Measurements from ENCODE around the gene ZFAND5.

DNA sequence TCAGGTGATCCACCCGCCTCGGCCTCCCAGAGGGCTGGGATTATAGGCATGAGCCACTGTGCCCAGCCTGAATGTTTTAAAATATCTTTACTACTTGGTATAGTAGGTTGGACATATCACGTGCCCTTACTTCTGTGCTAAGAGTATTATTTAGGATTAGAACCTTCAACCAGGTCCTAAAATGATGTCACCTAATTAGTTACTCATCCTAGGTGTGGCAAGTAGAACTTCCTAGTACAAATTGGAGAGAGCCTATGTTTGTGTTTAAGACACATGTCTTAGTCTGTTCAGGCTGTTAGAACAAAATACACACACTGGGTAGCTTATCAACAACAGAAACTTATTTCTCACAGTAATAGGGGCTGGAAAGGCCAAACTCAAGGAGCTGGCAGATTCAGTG lies 51.5 kb downstream of the ZFAND5 start:
- TF ChIP-seq CREB1 (CRISPR knock-in tag; IDR thresholded peaks at IDR 0.05; ENCODE audit: low read depth) (no peak), EZH2 (IDR thresholded peaks at IDR 0.05; ENCODE audit: low read depth, unreplicated experiment) (no peak), EZH2phosphoT487 (IDR thresholded peaks at IDR 0.05; ENCODE audit: unreplicated experiment) (no peak), POLR2AphosphoS5 (IDR thresholded peaks at IDR 0.05; ENCODE audit: low read depth) (no peak), JUNB (IDR thresholded peaks at IDR 0.05; ENCODE audit: unreplicated experiment) (no peak), ZNF331 (CRISPR knock-in tag; IDR thresholded peaks at IDR 0.05; ENCODE audit: low read depth) (no peak), ZNF114 (CRISPR knock-in tag; IDR thresholded peaks at IDR 0.05) (no peak)
- TF ChIP-seq, protein P1, sequence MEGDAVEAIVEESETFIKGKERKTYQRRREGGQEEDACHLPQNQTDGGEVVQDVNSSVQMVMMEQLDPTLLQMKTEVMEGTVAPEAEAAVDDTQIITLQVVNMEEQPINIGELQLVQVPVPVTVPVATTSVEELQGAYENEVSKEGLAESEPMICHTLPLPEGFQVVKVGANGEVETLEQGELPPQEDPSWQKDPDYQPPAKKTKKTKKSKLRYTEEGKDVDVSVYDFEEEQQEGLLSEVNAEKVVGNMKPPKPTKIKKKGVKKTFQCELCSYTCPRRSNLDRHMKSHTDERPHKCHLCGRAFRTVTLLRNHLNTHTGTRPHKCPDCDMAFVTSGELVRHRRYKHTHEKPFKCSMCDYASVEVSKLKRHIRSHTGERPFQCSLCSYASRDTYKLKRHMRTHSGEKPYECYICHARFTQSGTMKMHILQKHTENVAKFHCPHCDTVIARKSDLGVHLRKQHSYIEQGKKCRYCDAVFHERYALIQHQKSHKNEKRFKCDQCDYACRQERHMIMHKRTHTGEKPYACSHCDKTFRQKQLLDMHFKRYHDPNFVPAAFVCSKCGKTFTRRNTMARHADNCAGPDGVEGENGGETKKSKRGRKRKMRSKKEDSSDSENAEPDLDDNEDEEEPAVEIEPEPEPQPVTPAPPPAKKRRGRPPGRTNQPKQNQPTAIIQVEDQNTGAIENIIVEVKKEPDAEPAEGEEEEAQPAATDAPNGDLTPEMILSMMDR (conservative IDR thresholded peaks at IDR 0.05; ENCODE audit: low read depth in 2 of 2) = no peak
- TF ChIP-seq, protein P2, sequence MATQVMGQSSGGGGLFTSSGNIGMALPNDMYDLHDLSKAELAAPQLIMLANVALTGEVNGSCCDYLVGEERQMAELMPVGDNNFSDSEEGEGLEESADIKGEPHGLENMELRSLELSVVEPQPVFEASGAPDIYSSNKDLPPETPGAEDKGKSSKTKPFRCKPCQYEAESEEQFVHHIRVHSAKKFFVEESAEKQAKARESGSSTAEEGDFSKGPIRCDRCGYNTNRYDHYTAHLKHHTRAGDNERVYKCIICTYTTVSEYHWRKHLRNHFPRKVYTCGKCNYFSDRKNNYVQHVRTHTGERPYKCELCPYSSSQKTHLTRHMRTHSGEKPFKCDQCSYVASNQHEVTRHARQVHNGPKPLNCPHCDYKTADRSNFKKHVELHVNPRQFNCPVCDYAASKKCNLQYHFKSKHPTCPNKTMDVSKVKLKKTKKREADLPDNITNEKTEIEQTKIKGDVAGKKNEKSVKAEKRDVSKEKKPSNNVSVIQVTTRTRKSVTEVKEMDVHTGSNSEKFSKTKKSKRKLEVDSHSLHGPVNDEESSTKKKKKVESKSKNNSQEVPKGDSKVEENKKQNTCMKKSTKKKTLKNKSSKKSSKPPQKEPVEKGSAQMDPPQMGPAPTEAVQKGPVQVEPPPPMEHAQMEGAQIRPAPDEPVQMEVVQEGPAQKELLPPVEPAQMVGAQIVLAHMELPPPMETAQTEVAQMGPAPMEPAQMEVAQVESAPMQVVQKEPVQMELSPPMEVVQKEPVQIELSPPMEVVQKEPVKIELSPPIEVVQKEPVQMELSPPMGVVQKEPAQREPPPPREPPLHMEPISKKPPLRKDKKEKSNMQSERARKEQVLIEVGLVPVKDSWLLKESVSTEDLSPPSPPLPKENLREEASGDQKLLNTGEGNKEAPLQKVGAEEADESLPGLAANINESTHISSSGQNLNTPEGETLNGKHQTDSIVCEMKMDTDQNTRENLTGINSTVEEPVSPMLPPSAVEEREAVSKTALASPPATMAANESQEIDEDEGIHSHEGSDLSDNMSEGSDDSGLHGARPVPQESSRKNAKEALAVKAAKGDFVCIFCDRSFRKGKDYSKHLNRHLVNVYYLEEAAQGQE (IDR thresholded peaks at IDR 0.05; ENCODE audit: unreplicated experiment) = no peak
- TF ChIP-seq, protein P3, sequence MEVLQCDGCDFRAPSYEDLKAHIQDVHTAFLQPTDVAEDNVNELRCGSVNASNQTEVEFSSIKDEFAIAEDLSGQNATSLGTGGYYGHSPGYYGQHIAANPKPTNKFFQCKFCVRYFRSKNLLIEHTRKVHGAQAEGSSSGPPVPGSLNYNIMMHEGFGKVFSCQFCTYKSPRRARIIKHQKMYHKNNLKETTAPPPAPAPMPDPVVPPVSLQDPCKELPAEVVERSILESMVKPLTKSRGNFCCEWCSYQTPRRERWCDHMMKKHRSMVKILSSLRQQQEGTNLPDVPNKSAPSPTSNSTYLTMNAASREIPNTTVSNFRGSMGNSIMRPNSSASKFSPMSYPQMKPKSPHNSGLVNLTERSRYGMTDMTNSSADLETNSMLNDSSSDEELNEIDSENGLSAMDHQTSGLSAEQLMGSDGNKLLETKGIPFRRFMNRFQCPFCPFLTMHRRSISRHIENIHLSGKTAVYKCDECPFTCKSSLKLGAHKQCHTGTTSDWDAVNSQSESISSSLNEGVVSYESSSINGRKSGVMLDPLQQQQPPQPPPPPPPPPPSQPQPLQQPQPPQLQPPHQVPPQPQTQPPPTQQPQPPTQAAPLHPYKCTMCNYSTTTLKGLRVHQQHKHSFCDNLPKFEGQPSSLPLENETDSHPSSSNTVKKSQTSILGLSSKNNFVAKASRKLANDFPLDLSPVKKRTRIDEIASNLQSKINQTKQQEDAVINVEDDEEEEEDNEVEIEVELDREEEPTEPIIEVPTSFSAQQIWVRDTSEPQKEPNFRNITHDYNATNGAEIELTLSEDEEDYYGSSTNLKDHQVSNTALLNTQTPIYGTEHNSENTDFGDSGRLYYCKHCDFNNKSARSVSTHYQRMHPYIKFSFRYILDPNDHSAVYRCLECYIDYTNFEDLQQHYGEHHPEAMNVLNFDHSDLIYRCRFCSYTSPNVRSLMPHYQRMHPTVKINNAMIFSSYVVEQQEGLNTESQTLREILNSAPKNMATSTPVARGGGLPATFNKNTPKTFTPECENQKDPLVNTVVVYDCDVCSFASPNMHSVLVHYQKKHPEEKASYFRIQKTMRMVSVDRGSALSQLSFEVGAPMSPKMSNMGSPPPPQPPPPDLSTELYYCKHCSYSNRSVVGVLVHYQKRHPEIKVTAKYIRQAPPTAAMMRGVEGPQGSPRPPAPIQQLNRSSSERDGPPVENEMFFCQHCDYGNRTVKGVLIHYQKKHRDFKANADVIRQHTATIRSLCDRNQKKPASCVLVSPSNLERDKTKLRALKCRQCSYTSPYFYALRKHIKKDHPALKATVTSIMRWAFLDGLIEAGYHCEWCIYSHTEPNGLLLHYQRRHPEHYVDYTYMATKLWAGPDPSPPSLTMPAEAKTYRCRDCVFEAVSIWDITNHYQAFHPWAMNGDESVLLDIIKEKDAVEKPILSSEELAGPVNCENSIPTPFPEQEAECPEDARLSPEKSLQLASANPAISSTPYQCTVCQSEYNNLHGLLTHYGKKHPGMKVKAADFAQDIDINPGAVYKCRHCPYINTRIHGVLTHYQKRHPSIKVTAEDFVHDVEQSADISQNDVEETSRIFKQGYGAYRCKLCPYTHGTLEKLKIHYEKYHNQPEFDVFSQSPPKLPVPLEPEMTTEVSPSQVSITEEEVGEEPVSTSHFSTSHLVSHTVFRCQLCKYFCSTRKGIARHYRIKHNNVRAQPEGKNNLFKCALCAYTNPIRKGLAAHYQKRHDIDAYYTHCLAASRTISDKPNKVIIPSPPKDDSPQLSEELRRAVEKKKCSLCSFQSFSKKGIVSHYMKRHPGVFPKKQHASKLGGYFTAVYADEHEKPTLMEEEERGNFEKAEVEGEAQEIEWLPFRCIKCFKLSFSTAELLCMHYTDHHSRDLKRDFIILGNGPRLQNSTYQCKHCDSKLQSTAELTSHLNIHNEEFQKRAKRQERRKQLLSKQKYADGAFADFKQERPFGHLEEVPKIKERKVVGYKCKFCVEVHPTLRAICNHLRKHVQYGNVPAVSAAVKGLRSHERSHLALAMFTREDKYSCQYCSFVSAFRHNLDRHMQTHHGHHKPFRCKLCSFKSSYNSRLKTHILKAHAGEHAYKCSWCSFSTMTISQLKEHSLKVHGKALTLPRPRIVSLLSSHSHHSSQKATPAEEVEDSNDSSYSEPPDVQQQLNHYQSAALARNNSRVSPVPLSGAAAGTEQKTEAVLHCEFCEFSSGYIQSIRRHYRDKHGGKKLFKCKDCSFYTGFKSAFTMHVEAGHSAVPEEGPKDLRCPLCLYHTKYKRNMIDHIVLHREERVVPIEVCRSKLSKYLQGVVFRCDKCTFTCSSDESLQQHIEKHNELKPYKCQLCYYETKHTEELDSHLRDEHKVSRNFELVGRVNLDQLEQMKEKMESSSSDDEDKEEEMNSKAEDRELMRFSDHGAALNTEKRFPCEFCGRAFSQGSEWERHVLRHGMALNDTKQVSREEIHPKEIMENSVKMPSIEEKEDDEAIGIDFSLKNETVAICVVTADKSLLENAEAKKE (CRISPR knock-in tag; IDR thresholded peaks at IDR 0.05) = no peak
- TF ChIP-seq, protein P4, sequence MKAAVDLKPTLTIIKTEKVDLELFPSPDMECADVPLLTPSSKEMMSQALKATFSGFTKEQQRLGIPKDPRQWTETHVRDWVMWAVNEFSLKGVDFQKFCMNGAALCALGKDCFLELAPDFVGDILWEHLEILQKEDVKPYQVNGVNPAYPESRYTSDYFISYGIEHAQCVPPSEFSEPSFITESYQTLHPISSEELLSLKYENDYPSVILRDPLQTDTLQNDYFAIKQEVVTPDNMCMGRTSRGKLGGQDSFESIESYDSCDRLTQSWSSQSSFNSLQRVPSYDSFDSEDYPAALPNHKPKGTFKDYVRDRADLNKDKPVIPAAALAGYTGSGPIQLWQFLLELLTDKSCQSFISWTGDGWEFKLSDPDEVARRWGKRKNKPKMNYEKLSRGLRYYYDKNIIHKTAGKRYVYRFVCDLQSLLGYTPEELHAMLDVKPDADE (IDR thresholded peaks at IDR 0.05) = no peak
